SJCRH30 (cell line): ENCODE results near the gene TIMM10. TPM values are rescaled to one million over a fixed set of nuclear protein-coding genes. Genes with fewer than 3 reads are reported as not detected.

Experiments
- total RNA-seq: library from RNA; depleted of rRNA; stranded (reverse); fragments of >200 nt; shearing (Covaris generic); gene quantifications from 2 replicates; pipeline ENCODE4 v1.2.3, GENCODE V29; 2014; rRNA removed

TIMM10 gene
- total RNA-seq, 1 experiment from 2014 or later = 93.2 TPM

Other genes with a start within 250 kb of the TIMM10 start
- gene TNKS1BP1, start 205.8 kb downstream of the TIMM10 start, total RNA-seq = 53.5 and 70.9 TPM in 2 replicates
- 248 and 249 TPM in 2 replicates for gene SSRP1, start 194.9 kb downstream of the TIMM10 start, total RNA-seq
- gene P2RX3, start 192.4 kb downstream of the TIMM10 start, total RNA-seq = not detected in 2 replicates
- gene PRG3, start 149.6 kb downstream of the TIMM10 start, total RNA-seq = not detected in 2 replicates
- gene PRG2, start 140.1 kb downstream of the TIMM10 start, total RNA-seq = not detected in 2 replicates
- 0.12 TPM in 1 of 2 replicates, not detected in the other for gene SLC43A3, start 103.6 kb downstream of the TIMM10 start, total RNA-seq
- gene RTN4RL2, start 70.2 kb downstream of the TIMM10 start, total RNA-seq = 0.26 and 0.35 TPM in 2 replicates
- gene SLC43A1, start 15.1 kb downstream of the TIMM10 start, total RNA-seq = 8.8 and 9.5 TPM in 2 replicates
- 4.5 and 5.6 TPM in 2 replicates for gene SMTNL1, start 6.8 kb upstream of the TIMM10 start, total RNA-seq
- 36.9 and 39.9 TPM in 2 replicates for gene UBE2L6, start 36.9 kb upstream of the TIMM10 start, total RNA-seq
- 12.3 and 13.8 TPM in 2 replicates for gene SERPING1, start 66.9 kb upstream of the TIMM10 start, total RNA-seq
- gene YPEL4, start 119.2 kb upstream of the TIMM10 start, total RNA-seq = 0.04 TPM in 1 of 2 replicates, not detected in the other
- gene CLP1, start 127.0 kb upstream of the TIMM10 start, total RNA-seq = 26.5 and 27.4 TPM in 2 replicates
- gene ZDHHC5, start 137.4 kb upstream of the TIMM10 start, total RNA-seq = 45.6 and 46.6 TPM in 2 replicates
- 28.1 and 28.6 TPM in 2 replicates for gene MED19, start 181.5 kb upstream of the TIMM10 start, total RNA-seq
- 125 and 132 TPM in 2 replicates for gene TMX2, start 181.8 kb upstream of the TIMM10 start, total RNA-seq
- 116 and 133 TPM in 2 replicates for gene SELENOH, start 210.7 kb upstream of the TIMM10 start, total RNA-seq
- gene BTBD18, start 221.1 kb upstream of the TIMM10 start, total RNA-seq = 0.02 TPM in 1 of 2 replicates, not detected in the other
- 94.9 and 95.9 TPM in 2 replicates for gene CTNND1, start 231.0 kb upstream of the TIMM10 start, total RNA-seq